ENCODE measurements around the gene PRELID3B.

GRCh38 chr20:59043698-59044097, 1.1 kb upstream of the PRELID3B start:
- TF ChIP-seq CTCF (IDR thresholded peaks at IDR 0.05) (no peak), EZH2 (IDR thresholded peaks at IDR 0.05) (no peak), EZH2phosphoT487 (IDR thresholded peaks at IDR 0.05) (no peak)

All from neural progenitor cell (in vitro differentiated cells).